HepG2 (cell line): Measurements from ENCODE around the gene SARNP. TPM values are rescaled to one million over a fixed set of nuclear protein-coding genes. Genes with fewer than 3 reads are reported as not detected.

ENCODE experiments used
- AHDC1 ChIP-seq: sonication (generic); formaldehyde crosslinking; IDR thresholded peaks from 2 replicates; pipeline ENCODE4 v1.5.1; 2020; ENCODE audit warnings: mild to moderate bottlenecking, missing genetic modification reagents, borderline replicate concordance
- CBX1 ChIP-seq: IDR thresholded peaks from one replicate; pipeline ENCODE4 v1.6.1; 2016; ENCODE audit warnings: antibody characterized with exemption, low read depth
- CENPX ChIP-seq: sonication (generic); formaldehyde crosslinking; IDR thresholded peaks from 2 replicates; pipeline ENCODE4 v1.9.0; 2021; ENCODE audit warnings: mild to moderate bottlenecking, missing genetic modification reagents, moderate library complexity
- CSRNP2 ChIP-seq: sonication (generic); formaldehyde crosslinking; conservative IDR thresholded peaks from 2 replicates; pipeline ENCODE4 v1.8.0; 2022; ENCODE audit warnings: low read depth, missing genetic modification reagents
- FOXJ3 ChIP-seq: sonication (generic); formaldehyde crosslinking; IDR thresholded peaks from 2 replicates; pipeline ENCODE4 v1.4.0; 2020; ENCODE audit warnings: missing genetic modification reagents, mild to moderate bottlenecking, borderline replicate concordance
- GABPA ChIP-seq, 2 experiments: IDR thresholded peaks; 2 replicates each; pipeline ENCODE4 v1.6.1; 2011 to 2016; ENCODE audit warnings: low read depth in 2 of 2, low read length in 1 of 2, missing biosample characterization in 1 of 2, missing genetic modification characterization in 1 of 2
- GZF1 ChIP-seq: sonication (generic); formaldehyde crosslinking; IDR thresholded peaks from 2 replicates; pipeline ENCODE4 v1.5.1; 2020; ENCODE audit warnings: mild to moderate bottlenecking, missing genetic modification reagents
- KAT8 ChIP-seq: IDR thresholded peaks from 2 replicates; pipeline ENCODE4 v1.6.1; 2016; ENCODE audit warnings: missing genetic modification reagents, missing compliant biosample characterization
- ONECUT2 ChIP-seq: sonication (generic); formaldehyde crosslinking; IDR thresholded peaks from 2 replicates; pipeline ENCODE4 v1.4.0; 2020; ENCODE audit warnings: missing genetic modification reagents
- PHB2 ChIP-seq: fragments of 450-650 bp; IDR thresholded peaks from 2 replicates; pipeline ENCODE4 v1.6.1; 2018; ENCODE audit not compliant: partially characterized antibody
- PHF5A ChIP-seq: IDR thresholded peaks from one replicate; pipeline ENCODE4 v1.6.1; 2018; ENCODE audit warnings: low read depth, missing genetic modification reagents; ENCODE audit not compliant: unreplicated experiment
- PPARG ChIP-seq: conservative IDR thresholded peaks from 2 replicates; pipeline ENCODE4 v1.6.1; 2016; ENCODE audit warnings: missing biosample characterization, missing genetic modification reagents
- PRDM4 ChIP-seq: sonication (generic); formaldehyde crosslinking; IDR thresholded peaks from 2 replicates; pipeline ENCODE4 v1.9.0; 2021; ENCODE audit warnings: missing genetic modification reagents, borderline replicate concordance
- RARG ChIP-seq: sonication (generic); formaldehyde crosslinking; IDR thresholded peaks from 2 replicates; pipeline ENCODE4 v1.4.0; 2020; ENCODE audit warnings: low read depth, mild to moderate bottlenecking, missing genetic modification reagents
- STAT5B ChIP-seq: sonication (generic); formaldehyde crosslinking; IDR thresholded peaks from 2 replicates; pipeline ENCODE4 v1.4.0; 2020; ENCODE audit warnings: missing genetic modification reagents
- YEATS2 ChIP-seq: sonication (generic); formaldehyde crosslinking; IDR thresholded peaks from 2 replicates; pipeline ENCODE4 v1.4.0; 2020; ENCODE audit warnings: missing genetic modification reagents, borderline replicate concordance
- ZBTB8A ChIP-seq: sonication (generic); formaldehyde crosslinking; IDR thresholded peaks from 2 replicates; pipeline ENCODE4 v1.4.0; 2020; ENCODE audit warnings: mild to moderate bottlenecking, low read depth, missing genetic modification reagents, borderline replicate concordance
- ZMYM3 ChIP-seq: sonication (generic); formaldehyde crosslinking; IDR thresholded peaks from 2 replicates; pipeline ENCODE4 v1.5.1; 2020; ENCODE audit warnings: mild to moderate bottlenecking, missing genetic modification reagents
- ZNF260 ChIP-seq: sonication (generic); formaldehyde crosslinking; IDR thresholded peaks from 2 replicates; pipeline ENCODE4 v1.4.0; 2020; ENCODE audit warnings: missing genetic modification reagents, low read depth, mild to moderate bottlenecking, borderline replicate concordance
- ZNF75D ChIP-seq: sonication (generic); formaldehyde crosslinking; IDR thresholded peaks from 2 replicates; pipeline ENCODE4 v1.8.1; 2023; ENCODE audit warnings: missing genetic modification reagents, mild to moderate bottlenecking, borderline replicate concordance
- ZNF891 ChIP-seq: sonication (generic); formaldehyde crosslinking; IDR thresholded peaks from 2 replicates; pipeline ENCODE4 v1.5.0; 2020; ENCODE audit warnings: mild to moderate bottlenecking, missing genetic modification reagents
- polyA plus RNA-seq, 8 experiments: library from polyadenylated mRNA; depleted of rRNA in 3 of 8; stranded (reverse) in 7 of 8; unstranded in 1 of 8; fragments of >200 nt; fragmentation: Illumina TruSeq in 4 of 8; extraction: Trizol in 4 of 8; gene quantifications; 2 replicates each; pipeline versions ENCODE4 v1.2.1 to v1.2.3, GENCODE V29; 2011 to 2016; ENCODE audit warnings: low read depth in 4 of 8, missing spikeins in 1 of 8, mixed read lengths in 1 of 8; ENCODE audit not compliant: insufficient read depth in 1 of 8
- total RNA-seq, 5 experiments: library from RNA; depleted of rRNA; stranded (reverse); fragments of >200 nt; fragmentation: Illumina TruSeq; extraction: Trizol; gene quantifications; 2 replicates each; pipeline ENCODE4 v1.2.3, GENCODE V29; 2016; ENCODE audit warnings: low read depth in 1 of 5

Gene SARNP
- total and polyA plus RNA-seq, 2 of the 13 experiments (the other 11 are each of a cell fraction or from before 2014, with no cell fraction given), result 59.0 to 95.4 TPM

- 0 out of 2 replicates have a peak, but pooled peaks have one; percentile 22 for TF ChIP-seq GABPA (IDR thresholded peaks at IDR 0.05; ENCODE audit: low read depth, low read length)
- TF ChIP-seq GABPA (CRISPR knock-in tag; IDR thresholded peaks at IDR 0.05; ENCODE audit: low read depth), result no peak
- TF ChIP-seq ZMYM3 (CRISPR knock-in tag), result no peak
- no peak for TF ChIP-seq ZNF75D (CRISPR knock-in tag)
- TF ChIP-seq STAT5B (CRISPR knock-in tag), result no peak
- TF ChIP-seq CSRNP2 (CRISPR knock-in tag), result no peak
- no peak for TF ChIP-seq AHDC1
- no peak for TF ChIP-seq PPARG (CRISPR knock-in tag)
- 0 out of 2 replicates have a peak, but pooled peaks have one; percentile 51 for TF ChIP-seq RARG (CRISPR knock-in tag)
- TF ChIP-seq ONECUT2 (CRISPR knock-in tag), result no peak
- no peak for TF ChIP-seq CENPX
- TF ChIP-seq ZBTB8A, result no peak; the same call in 1 of the 2 replicates
- TF ChIP-seq FOXJ3 (CRISPR knock-in tag), result 0 out of 2 replicates have a peak, but pooled peaks have one; percentile 2
- TF ChIP-seq PRDM4, result no peak
- TF ChIP-seq YEATS2 (CRISPR knock-in tag), result no peak
- no peak for TF ChIP-seq KAT8 (CRISPR knock-in tag)
- TF ChIP-seq ZNF891 (CRISPR knock-in tag), result no peak
- no peak for TF ChIP-seq CBX1
- no peak for TF ChIP-seq PHF5A (CRISPR knock-in tag)
- TF ChIP-seq GZF1 (CRISPR knock-in tag), result no peak
- no peak for TF ChIP-seq ZNF260
- TF ChIP-seq PHB2, result no peak
These were observed 12.6 kb upstream of the SARNP start (continued) for GRCh38 chr12:55829967-55830600.
